Effector memory CD8-positive, alpha-beta T cell (primary cell): ENCODE data around the gene ABHD17A.

Source experiments
- ATAC-seq: fragments of 150-1000 bp; cut with Tn5 transposase; replicated peaks from 2 replicates; pipeline ENCODE4 v1.10.0; 2021; ENCODE audit warnings: mild to moderate bottlenecking, moderate library complexity
- DNase-seq, 3 experiments: peaks; one replicate each; pipeline ENCODE4 v3.0.0; 2021
- H3K27ac Mint-ChIP-seq, 2 donors: one replicate each; pipeline ENCODE4 v1.8.0; 2022; ENCODE audit warnings: mild to moderate bottlenecking in 2 of 2, mixed read lengths in 2 of 2, moderate library complexity in 2 of 2
- H3K27me3 Mint-ChIP-seq, 2 donors: one replicate each; pipeline ENCODE4 v1.8.0; 2022; ENCODE audit warnings: mixed read lengths in 2 of 2
- H3K36me3 Mint-ChIP-seq: one replicate; pipeline ENCODE4 v1.8.0; 2022; ENCODE audit warnings: mild to moderate bottlenecking, moderate library complexity, mixed read lengths; ENCODE audit not compliant: insufficient read depth
- H3K4me1 Mint-ChIP-seq, 2 donors: one replicate each; pipeline ENCODE4 v1.8.0; 2022; ENCODE audit warnings: low read depth in 2 of 2, mixed read lengths in 2 of 2
- H3K4me3 Mint-ChIP-seq, 2 donors: one replicate each; pipeline ENCODE4 v1.8.0; 2022; ENCODE audit warnings: mild to moderate bottlenecking in 2 of 2, mixed read lengths in 2 of 2, moderate library complexity in 2 of 2
- H3K9me3 Mint-ChIP-seq, 2 donors: one replicate each; pipeline ENCODE4 v1.8.0; 2022; ENCODE audit warnings: mixed read lengths in 2 of 2

The ABHD17A gene

DNA sequence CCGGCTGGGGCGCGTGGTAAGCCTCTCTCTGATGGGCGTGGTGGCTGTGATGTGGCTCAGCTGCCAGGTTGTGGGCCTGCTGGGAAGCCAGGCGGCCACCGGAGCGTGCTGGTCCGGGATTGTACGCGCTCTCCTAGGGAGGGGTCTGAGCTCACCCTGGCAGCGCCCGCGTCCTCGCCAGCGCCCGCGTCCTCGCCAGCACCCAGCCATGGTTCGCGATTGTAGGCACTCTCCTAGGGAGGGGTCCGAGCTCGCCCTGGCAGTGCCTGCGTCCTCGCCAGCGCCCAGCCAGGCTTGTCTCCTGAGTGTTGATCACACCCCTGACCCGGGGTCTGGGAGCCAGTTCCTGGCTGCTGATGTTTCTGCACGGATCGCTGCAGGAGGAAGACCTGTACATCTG, 33.7 kb upstream of the ABHD17A start:
- Mint-ChIP-seq H3K27me3 (no peaks in the 10 kb centered on the region), H3K4me1 (peaks cover 0 to 7% of the 10 kb centered on the region in 2 donors), H3K9me3 (no peaks in the 10 kb centered on the region), H3K4me3 (no peak overlapping the region), H3K27ac (no peak overlapping the region), H3K36me3 (peaks cover 24% of the 10 kb centered on the region)
- DNase-seq (no peak), ATAC-seq (no peak)

DNA sequence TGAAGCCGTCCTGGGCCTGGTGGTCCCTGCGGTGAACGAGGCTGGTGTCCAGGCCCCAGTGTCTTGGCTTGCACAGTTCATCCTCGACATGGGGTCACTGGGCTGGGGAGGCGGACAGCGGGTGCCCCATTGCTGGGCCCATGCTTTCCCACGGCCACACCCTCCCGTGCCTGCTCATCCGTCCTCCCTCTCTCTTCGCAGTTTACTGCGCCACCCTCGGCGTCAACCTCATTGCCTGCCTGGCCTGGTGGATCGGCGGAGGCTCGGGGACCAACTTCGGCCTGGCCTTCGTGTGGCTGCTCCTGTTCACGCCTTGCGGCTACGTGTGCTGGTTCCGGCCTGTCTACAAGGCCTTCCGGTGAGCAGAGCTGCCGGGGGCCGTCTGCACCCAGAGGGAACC, 32.6 kb upstream of the ABHD17A start:
- no peak overlapping the region for H3K4me3 Mint-ChIP-seq
- H3K4me1 Mint-ChIP-seq, result peaks cover 0 to 7% of the 10 kb centered on the region in 2 donors
- DNase-seq (no peak), ATAC-seq (no peak)
- no peaks in the 10 kb centered on the region for H3K27me3 Mint-ChIP-seq
- peaks cover 19% of the 10 kb centered on the region for H3K36me3 Mint-ChIP-seq
- peak overlapping the region in 1 of 2 donors; percentile 1 for H3K27ac Mint-ChIP-seq
- no peaks in the 10 kb centered on the region for H3K9me3 Mint-ChIP-seq

DNA sequence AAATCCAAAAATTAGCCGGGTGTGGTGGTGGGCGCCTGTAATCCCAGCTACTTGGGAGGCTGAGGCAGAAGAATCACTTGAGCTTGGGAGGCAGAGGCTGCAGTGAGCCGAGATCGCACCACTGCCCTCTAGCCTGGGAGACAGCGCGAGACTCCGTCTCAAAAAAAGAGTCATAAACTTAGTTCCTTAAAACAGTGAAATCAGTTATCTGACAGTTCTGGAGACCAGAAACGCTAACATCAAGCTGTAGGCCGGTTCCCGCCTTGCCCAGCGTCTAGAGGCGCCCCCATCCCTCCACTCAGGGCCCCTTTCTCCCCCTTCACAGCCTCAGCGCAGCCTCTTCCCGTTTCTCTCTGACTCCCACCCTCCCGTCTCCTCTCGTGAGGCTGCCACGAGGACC, 31.9 kb upstream of the ABHD17A start:
- Mint-ChIP-seq H3K27ac (peak overlapping the region; percentile 1 to 69), H3K9me3 (no peaks in the 10 kb centered on the region), H3K4me3 (no peak overlapping the region), H3K36me3 (peaks cover 19% of the 10 kb centered on the region), H3K27me3 (no peaks in the 10 kb centered on the region), H3K4me1 (peaks cover 0 to 7% of the 10 kb centered on the region in 2 donors)
- no peak for ATAC-seq
- no peak for DNase-seq

DNA sequence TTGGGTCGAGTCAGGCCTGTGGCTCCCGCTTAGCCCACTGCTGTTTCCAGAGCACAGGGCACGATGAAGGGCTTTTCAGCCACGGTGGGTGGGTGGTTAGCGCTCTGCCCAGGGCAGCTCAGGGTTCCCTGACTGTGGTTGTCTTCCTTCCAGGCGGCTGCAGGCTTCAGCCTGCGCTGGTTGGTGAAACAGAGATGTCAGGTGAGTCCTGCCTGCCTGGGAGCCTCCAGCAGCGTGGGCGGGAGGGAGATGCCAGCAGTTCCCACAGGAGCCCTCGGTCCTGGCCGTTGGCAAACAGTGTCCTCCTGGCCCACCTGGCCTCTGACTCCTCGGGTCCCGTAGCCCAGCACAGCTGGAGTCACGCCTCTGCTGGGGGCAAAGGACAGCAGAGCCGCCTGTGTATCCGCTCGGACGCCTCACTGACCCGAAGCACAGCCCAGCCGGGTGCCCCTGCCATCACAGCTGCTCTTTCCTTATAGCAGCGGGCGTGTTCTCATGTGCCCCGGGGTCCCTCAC, 29.6 kb upstream of the ABHD17A start:
- no peak for DNase-seq
- H3K9me3 Mint-ChIP-seq, result no peaks in the 10 kb centered on the region
- H3K4me1 Mint-ChIP-seq, result peaks cover 3 to 8% of the 10 kb centered on the region in 2 donors
- H3K27me3 Mint-ChIP-seq, result no peaks in the 10 kb centered on the region
- no peak overlapping the region for H3K4me3 Mint-ChIP-seq
- no peak overlapping the region for H3K27ac Mint-ChIP-seq
- H3K36me3 Mint-ChIP-seq, result peaks cover 15% of the 10 kb centered on the region
- ATAC-seq, result no peak

DNA sequence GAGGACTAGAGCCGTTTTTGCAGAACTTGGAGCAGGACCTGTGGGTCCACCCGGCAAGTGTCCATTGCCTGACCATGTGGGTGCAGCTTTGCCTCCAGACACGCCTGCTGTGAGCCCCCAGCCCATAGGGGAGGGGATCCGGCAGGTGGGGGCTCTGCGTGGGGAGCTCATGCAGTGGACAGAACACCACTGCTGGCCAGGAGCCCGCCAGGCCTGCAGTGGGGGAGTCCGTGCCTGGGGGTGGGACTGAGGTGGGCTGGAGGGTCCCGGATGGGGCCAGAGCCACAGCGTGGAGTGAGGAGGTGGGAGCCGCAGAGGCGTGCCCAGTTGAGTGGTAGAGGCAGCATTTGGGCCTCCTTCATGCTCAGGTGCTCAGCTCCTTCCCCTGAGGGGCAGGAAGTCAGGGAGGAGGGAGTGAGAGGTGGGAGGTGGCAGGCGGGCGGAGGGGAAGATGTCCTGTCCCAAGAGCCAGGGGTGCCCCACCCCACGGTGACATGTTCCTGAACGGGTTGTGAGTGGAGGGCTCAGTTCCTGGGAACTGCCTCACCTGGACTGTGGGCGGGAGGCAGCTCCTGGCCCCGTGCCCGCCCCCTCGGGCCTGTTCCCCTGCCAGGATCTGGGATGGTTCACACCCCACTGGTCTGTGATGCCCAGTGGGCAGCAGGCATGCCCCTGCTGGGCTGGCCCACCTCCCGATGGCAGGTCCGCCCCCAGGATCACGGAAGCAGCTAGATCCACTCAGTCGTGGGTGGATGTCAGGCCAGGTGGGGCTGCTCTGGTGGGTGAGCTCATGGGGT, 28.7 kb upstream of the ABHD17A start:
- no peak for DNase-seq
- H3K27me3 Mint-ChIP-seq, result no peaks in the 10 kb centered on the region
- peaks cover 16% of the 10 kb centered on the region for H3K36me3 Mint-ChIP-seq
- no peak overlapping the region for H3K4me3 Mint-ChIP-seq
- no peak overlapping the region for H3K27ac Mint-ChIP-seq
- no peak for ATAC-seq
- peaks cover 5 to 16% of the 10 kb centered on the region in 2 donors for H3K4me1 Mint-ChIP-seq
- no peaks in the 10 kb centered on the region for H3K9me3 Mint-ChIP-seq

DNA sequence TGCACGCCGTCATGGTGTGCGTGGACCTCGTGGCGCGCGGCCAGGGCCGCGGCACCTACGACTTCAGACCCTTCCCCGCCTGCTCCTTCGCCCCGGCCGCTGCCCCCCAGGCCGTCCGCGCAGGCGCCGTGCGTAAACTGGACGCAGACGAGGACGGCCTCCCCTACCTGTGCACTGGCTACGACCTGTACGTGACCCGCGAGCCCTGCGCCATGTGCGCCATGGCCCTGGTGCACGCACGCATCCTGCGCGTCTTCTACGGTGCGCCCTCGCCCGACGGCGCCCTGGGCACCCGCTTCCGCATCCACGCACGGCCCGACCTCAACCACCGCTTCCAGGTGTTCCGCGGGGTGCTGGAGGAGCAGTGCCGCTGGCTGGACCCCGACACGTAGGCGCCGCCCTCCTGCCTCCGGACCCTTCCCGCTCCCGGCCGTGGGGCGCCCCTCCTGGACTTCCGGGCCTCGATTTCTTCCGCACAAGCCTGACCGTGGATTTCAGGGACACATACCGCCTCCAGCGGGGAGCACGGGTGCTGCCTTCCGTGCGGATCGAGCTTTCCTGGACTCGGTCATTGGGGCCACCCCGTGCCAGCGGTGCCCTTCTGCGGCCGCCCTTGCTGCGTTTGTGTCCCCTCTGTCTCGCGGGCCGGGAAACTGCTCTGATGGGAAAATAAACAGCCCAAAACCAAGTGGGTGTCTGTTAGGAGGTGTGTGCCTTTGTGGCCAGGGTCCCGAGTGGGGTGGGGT, 27.6 kb upstream of the ABHD17A start:
- ATAC-seq (no peak), DNase-seq (no peak)
- Mint-ChIP-seq H3K27ac (no peak overlapping the region), H3K27me3 (no peaks in the 10 kb centered on the region), H3K4me1 (peaks cover 9 to 21% of the 10 kb centered on the region in 2 donors), H3K9me3 (no peaks in the 10 kb centered on the region), H3K36me3 (peaks cover 12% of the 10 kb centered on the region), H3K4me3 (no peak overlapping the region)

DNA sequence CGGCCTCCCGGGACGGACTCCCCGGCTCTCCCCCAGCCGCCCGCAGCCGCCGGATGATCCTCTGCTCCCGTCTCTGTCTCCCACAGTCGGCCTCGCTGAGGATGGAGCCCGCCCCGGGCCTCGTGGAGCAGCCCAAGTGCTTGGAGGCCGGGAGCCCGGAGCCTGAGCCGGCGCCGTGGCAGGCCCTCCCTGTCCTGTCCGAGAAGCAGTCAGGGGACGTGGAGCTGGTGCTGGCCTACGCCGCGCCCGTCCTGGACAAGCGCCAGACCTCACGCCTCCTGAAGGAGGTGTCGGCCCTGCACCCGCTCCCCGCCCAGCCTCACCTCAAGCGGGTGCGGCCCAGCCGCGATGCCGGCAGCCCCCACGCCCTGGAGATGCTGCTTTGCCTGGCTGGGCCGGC, 26.7 kb upstream of the ABHD17A start:
- H3K27me3 Mint-ChIP-seq, result no peaks in the 10 kb centered on the region
- no peak overlapping the region for H3K27ac Mint-ChIP-seq
- peaks cover 9 to 21% of the 10 kb centered on the region in 2 donors for H3K4me1 Mint-ChIP-seq
- DNase-seq (no peak), ATAC-seq (no peak)
- no peaks in the 10 kb centered on the region for H3K9me3 Mint-ChIP-seq
- H3K4me3 Mint-ChIP-seq, result no peak overlapping the region
- H3K36me3 Mint-ChIP-seq, result peaks cover 8% of the 10 kb centered on the region

DNA sequence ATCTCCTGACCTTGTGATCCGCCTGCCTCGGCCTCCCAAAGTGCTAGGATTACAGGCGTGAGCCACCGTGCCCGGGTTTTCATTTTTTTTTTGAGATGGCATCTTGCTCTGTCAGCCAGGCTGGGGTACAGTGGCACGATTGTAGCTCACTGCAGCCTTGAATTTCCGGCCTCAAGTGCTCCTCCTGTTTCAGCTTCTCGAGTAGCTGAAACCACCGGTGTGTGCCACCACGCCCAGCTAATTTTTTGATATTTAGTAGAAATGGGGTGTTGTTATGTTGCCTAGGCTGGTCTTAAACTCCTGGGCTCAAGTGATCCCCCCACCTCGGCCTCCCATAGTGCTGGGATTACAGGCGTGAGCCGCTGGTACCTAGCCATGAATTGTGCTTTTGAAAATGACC, 25.8 kb upstream of the ABHD17A start:
- ATAC-seq, result no peak
- Mint-ChIP-seq H3K4me1 (peaks cover 10 to 23% of the 10 kb centered on the region in 2 donors), H3K36me3 (peaks cover 9% of the 10 kb centered on the region), H3K9me3 (no peaks in the 10 kb centered on the region), H3K27me3 (no peaks in the 10 kb centered on the region), H3K27ac (peak overlapping the region in 1 of 2 donors; percentile 66), H3K4me3 (peak overlapping the region in 1 of 2 donors; percentile 36)
- no peak for DNase-seq

DNA sequence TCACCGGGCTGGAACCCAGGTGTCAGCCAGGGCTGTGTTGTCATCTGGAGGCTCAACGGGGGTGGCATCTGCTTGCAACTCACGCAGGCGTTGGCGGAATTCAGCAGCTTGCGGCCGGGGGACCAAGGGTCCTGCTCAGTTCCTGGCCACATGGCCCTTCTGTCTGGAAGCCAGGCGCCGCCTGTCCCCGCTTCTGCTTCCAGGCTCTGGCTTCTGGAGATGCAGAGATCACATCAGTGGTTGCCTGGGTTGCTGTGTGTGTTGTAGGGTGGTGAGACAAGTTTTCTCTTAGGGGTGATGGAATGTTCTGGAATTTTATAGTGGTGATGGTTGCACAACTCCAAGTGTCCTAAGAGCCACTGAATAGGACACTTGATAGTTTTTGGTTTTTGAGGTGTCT, 24.9 kb upstream of the ABHD17A start:
- H3K9me3 Mint-ChIP-seq, result no peaks in the 10 kb centered on the region
- DNase-seq (no peak), ATAC-seq (no peak)
- peak overlapping the region in 1 of 2 donors; percentile 37 for H3K4me3 Mint-ChIP-seq
- H3K4me1 Mint-ChIP-seq, result peaks cover 16 to 26% of the 10 kb centered on the region in 2 donors
- H3K27ac Mint-ChIP-seq, result peak overlapping the region; percentile 49 to 66
- H3K27me3 Mint-ChIP-seq, result no peaks in the 10 kb centered on the region
- H3K36me3 Mint-ChIP-seq, result peaks cover 16% of the 10 kb centered on the region

DNA sequence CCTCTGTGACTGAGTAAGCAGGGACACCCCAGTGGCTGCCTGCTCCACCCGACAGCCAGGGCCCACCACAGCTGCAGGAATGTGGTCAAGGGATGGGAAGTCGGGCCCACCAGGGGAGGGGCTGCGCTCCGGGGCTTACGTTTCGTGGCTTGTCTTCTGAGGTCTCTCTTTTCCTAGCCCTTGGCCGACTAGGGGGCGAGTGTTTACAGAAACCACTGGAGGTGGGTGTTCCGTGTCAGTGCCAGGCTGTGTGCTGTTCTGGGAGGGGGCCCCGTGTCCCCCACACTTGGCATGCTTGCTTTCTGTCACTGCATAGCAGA, 24.4 kb upstream of the ABHD17A start:
- Mint-ChIP-seq H3K4me1 (peaks cover 16 to 25% of the 10 kb centered on the region in 2 donors), H3K4me3 (peak overlapping the region; percentile 53 to 58), H3K27ac (peak overlapping the region; percentile 49 to 66), H3K36me3 (peaks cover 16% of the 10 kb centered on the region), H3K9me3 (no peaks in the 10 kb centered on the region), H3K27me3 (no peaks in the 10 kb centered on the region)
- ATAC-seq (no peak), DNase-seq (no peak)

DNA sequence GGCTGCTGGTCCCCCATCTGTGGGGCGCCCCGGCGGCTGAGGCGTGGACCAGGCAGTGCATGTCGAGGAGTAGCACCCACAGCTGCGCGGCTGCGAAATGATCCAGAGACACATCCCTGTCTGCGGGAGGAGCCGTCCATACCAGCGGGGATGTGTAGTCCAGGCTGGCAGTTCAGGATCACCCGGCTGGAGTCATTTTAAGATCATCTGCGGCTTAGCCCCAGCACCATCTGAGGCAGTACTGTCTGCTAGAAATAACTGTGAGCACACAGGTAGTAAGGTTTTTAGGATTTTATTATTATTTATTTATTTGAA, 23.0 kb upstream of the ABHD17A start:
- Mint-ChIP-seq H3K27ac (no peak overlapping the region), H3K4me1 (peaks cover 16 to 28% of the 10 kb centered on the region in 2 donors), H3K27me3 (no peaks in the 10 kb centered on the region), H3K36me3 (peaks cover 23% of the 10 kb centered on the region), H3K9me3 (no peaks in the 10 kb centered on the region), H3K4me3 (peak overlapping the region in 1 of 2 donors; percentile 53)
- no peak for ATAC-seq
- no peak for DNase-seq

DNA sequence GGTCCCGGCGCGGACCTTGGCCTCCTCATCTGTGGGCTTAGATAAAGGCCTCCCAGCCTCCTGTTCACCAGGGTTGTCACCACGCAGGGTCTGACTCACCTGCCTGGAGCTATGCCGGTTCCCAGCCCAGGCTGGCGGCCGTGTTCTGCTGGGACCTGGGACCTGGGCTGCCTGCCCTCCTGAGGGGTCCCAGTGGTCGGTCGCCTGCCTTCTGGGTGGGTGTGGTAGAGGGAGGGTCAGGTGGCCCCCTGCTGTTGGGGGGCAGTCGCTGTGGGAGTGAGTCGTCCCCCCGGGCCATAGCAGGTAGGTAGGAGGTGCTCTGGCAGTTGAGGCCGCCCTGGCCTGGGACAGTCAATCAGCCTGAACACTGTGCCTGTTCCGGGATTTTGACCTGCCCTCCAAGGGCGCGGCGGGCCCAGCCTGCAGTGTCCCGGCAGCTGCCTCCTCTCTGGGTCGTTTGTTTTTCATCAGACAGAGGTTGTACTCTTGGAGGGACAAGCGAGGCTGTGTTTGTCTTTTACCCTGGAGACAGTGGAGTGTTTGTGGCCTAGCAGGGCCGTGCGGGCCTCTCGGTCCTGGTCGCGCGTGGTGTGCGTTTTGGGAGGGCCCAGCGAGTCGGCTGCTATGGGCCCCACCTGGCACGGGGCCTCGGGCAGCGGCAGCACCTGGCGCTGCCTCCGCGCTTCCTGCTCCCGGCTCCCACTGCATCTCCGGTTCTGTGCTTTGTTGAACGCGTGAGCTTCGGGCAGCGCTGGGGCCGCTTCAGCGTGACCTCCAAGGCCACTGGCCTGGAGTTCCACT, 22.5 kb upstream of the ABHD17A start:
- H3K4me3 Mint-ChIP-seq, result no peak overlapping the region
- peaks cover 23% of the 10 kb centered on the region for H3K36me3 Mint-ChIP-seq
- no peak overlapping the region for H3K27ac Mint-ChIP-seq
- H3K4me1 Mint-ChIP-seq, result peaks cover 16 to 28% of the 10 kb centered on the region in 2 donors
- DNase-seq (no peak), ATAC-seq (no peak)
- H3K9me3 Mint-ChIP-seq, result no peaks in the 10 kb centered on the region
- no peaks in the 10 kb centered on the region for H3K27me3 Mint-ChIP-seq

DNA sequence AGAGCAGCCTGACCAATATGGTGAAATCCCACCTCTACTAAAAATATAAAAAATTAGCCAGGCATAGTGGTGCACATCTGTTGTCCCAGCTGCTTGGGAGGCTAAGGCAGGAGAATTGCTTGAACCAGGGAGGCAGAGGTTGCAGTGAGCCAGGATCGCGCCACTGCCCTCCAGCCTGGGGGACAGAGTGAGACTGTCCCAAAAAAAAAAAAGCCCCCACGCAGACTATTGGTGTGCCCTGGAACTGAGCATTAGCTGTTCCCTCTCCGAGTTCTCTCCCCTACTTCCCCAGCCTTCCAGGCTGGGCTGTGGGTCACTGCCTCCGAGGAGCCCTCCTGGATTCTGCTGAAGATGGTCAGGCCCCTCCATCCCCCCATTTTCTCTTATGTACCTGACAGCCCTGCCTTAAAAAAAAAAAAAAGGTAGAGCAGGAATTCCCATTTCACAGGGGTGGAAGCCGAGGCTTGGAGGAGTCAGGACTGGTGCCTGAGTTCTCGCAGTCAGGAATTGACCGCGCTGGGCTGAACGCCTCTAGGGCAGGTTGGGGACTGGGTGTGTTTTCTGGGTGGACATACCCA, 21.8 kb upstream of the ABHD17A start:
- ATAC-seq (no peak), DNase-seq (no peak)
- no peaks in the 10 kb centered on the region for H3K27me3 Mint-ChIP-seq
- no peak overlapping the region for H3K4me3 Mint-ChIP-seq
- H3K4me1 Mint-ChIP-seq, result peaks cover 16 to 28% of the 10 kb centered on the region in 2 donors
- H3K27ac Mint-ChIP-seq, result no peak overlapping the region
- H3K36me3 Mint-ChIP-seq, result peaks cover 23% of the 10 kb centered on the region
- no peaks in the 10 kb centered on the region for H3K9me3 Mint-ChIP-seq
